Adrenal gland (tissue), 12 donors: ENCODE measurements around the gene HDAC4. TPM values are rescaled to one million over a fixed set of nuclear protein-coding genes. Genes with fewer than 3 reads are reported as not detected.

ENCODE experiments used
- DNase-seq, 7 donors: peaks; one replicate each; pipeline ENCODE4 v3.0.0-alpha.2; 2019 to 2020
- H3K27ac ChIP-seq, 5 donors: fragments of 200-600 bp; sonication (generic) in 4 of 5; 1 replicate in 3 of 5; 2 replicates in 2 of 5; pipeline versions ENCODE4 v1.5.1 to v1.8.0; 2016 to 2020; ENCODE audit warnings: mild to moderate bottlenecking in 1 of 5
- H3K27me3 ChIP-seq: fragments of 200-600 bp; 2 replicates; pipeline ENCODE4 v1.8.0; 2021
- H3K36me3 ChIP-seq, 2 donors: fragments of 200-600 bp; replicated peaks in 1 of 2; 1 replicate in 1 of 2; 2 replicates in 1 of 2; pipeline versions ENCODE4 v1.5.1 to v1.8.0; 2018 to 2022
- H3K4me1 ChIP-seq, 2 donors: fragments of 200-600 bp; replicated peaks in 1 of 2; 1 replicate in 1 of 2; 2 replicates in 1 of 2; pipeline versions ENCODE4 v1.5.1 to v1.8.0; 2018 to 2021
- H3K4me3 ChIP-seq, 4 donors: fragments of 200-600 bp; sonication (generic) in 3 of 4; one replicate each; pipeline ENCODE4 v1.5.1; 2016 to 2018
- H3K9me3 ChIP-seq, 3 donors: fragments of 200-600 bp; sonication (generic) in 1 of 3; replicated peaks in 1 of 3; 1 replicate in 2 of 3; 2 replicates in 1 of 3; pipeline versions ENCODE4 v1.5.1 to v1.8.0; 2016 to 2021
- CTCF ChIP-seq, 6 experiments: fragments of 450-650 bp in 4 of 6; fragments of 200-600 bp in 2 of 6; sonication (generic) in 1 of 6; IDR thresholded peaks; 1 replicate in 5 of 6; 2 replicates in 1 of 6; pipeline versions ENCODE4 v1.5.1 to v1.8.0; 2016 to 2021; ENCODE audit warnings: antibody characterized with exemption in 6 of 6, mild to moderate bottlenecking in 2 of 6, moderate library complexity in 1 of 6
- POLR2A ChIP-seq, 2 donors: fragments of 450-650 bp; IDR thresholded peaks; one replicate each; pipeline ENCODE4 v1.6.1; 2017; ENCODE audit warnings: antibody characterized with exemption in 2 of 2, mild to moderate bottlenecking in 2 of 2, moderate library complexity in 1 of 2
- WGBS, 4 donors: extraction: QIAGEN DNeasy Blood & Tissue Kit in 2 of 4; methylation state at CpG; one replicate each; pipeline versions ENCODE4 v1.1.5 to v1.1.7; 2013 to 2017; 5-methylcytosine and 5-hydroxymethylcytosine counted together
- intact Hi-C, 2 donors: fragments of 100-400 bp; cut with DNase I; formaldehyde crosslinking; loops; one replicate each; pipeline versions ENCODE4 v1.14.1 to v1.15.0; 2022 to 2023
- polyA plus RNA-seq, 3 donors: library from polyadenylated mRNA; stranded (reverse); fragments of 200-250 nt in 2 of 3; fragments of 350-450 nt in 1 of 3; fragmentation: Illumina TruSeq in 1 of 3; extraction: RNeasy Lipid Tissue Mini Kit (QIAGEN cat#74804) in 1 of 3; gene quantifications; one replicate each; pipeline ENCODE4 v1.2.3, GENCODE V29; 2013 to 2014
- total RNA-seq, 9 donors: library from RNA; depleted of rRNA in 4 of 9; stranded (reverse); fragments of >200 nt in 4 of 9; fragments of 120-200 nt in 1 of 9; fragmentation: NEBNext Ultra II Directional in 1 of 9; extraction: Animal tissue kit (Norgen Biotek cat#: 25700) in 1 of 9; gene quantifications; one replicate each; pipeline versions ENCODE4 v1.1.0 to v1.2.4, GENCODE V29; 2013 to 2023
- donor health status: healthy with polysubstance abuse.
- donor health status: Bipolar disorder and iron deficiency.
- donor health status: DM: yes; HTN: yes; CAD: no.
- donor health status: DM: no; HTN: no; CAD: no.
- donor health status: DM: no; HTN: no; CAD: no.
- donor health status: DM: yes; HTN: yes; CAD: no.

The HDAC4 gene
- total and polyA plus RNA-seq, 12 donors, result 8.3 to 88.9 (median 28.7) TPM

- intact Hi-C loops, result loop anchor here in 1 of 2 donors (10.0 kb wide), 1 partner anchor 87 kb away; no protein-coding TSS in a partner anchor
- no peaks in the 10 kb centered on the region for H3K27me3 ChIP-seq
- WGBS, 4 donors, result 70 to 79% (median 75%) methylated on average over 13 to 16 of the region's 16 CpGs
- peaks cover 21 to 81% of the 10 kb centered on the region in 2 donors for H3K4me1 ChIP-seq
- TF ChIP-seq POLR2A (IDR thresholded peaks at IDR 0.05) (no peak), CTCF (IDR thresholded peaks at IDR 0.05) (no peak)
- H3K36me3 ChIP-seq, result no peaks in the 10 kb centered on the region
- H3K27ac ChIP-seq, result peak overlapping the region in 3 of 5 donors; percentile 68 to 86 (median 86)
- peak in 6 of 7 donors; percentile 11 to 51 (median 20) for DNase-seq
- H3K9me3 ChIP-seq, result no peaks in the 10 kb centered on the region
- peak overlapping the region in 1 of 4 donors; percentile 37 for H3K4me3 ChIP-seq
These were observed 92.8 kb downstream of the HDAC4 start for GRCh38 chr2:239307921-239308613.

GRCh38 chr2:239307221-239307569 is 93.6 kb downstream of the HDAC4 start:
- intact Hi-C loops, result loop anchor here in 1 of 2 donors (10.0 kb wide), 1 partner anchor 88 kb away; no protein-coding TSS in a partner anchor
- H3K27me3 ChIP-seq, result no peaks in the 10 kb centered on the region
- peak in 2 of 7 donors; percentile 12 to 45 for DNase-seq
- WGBS, 4 donors, result 93 to 96% (median 95%) methylated on average over 7 to 8 of the region's 8 CpGs
- no peaks in the 10 kb centered on the region for H3K36me3 ChIP-seq
- H3K9me3 ChIP-seq, result no peaks in the 10 kb centered on the region
- TF ChIP-seq CTCF (IDR thresholded peaks at IDR 0.05), result no peak
- H3K4me3 ChIP-seq, result no peak overlapping the region
- H3K27ac ChIP-seq, result peak overlapping the region in 1 of 5 donors; percentile 86
- H3K4me1 ChIP-seq, result peaks cover 28 to 90% of the 10 kb centered on the region in 2 donors

GRCh38 chr2:239306274-239307220 is 94.3 kb downstream of the HDAC4 start:
- Histone ChIP-seq H3K4me3 (no peak overlapping the region), H3K4me1 (peaks cover 35 to 91% of the 10 kb centered on the region in 2 donors), H3K27ac (peak overlapping the region in 1 of 5 donors; percentile 86), H3K36me3 (no peaks in the 10 kb centered on the region), H3K27me3 (no peaks in the 10 kb centered on the region), H3K9me3 (no peaks in the 10 kb centered on the region)
- DNase-seq, result peak in 4 of 7 donors; percentile 5 to 57 (median 14)
- WGBS, 4 donors, result 76 to 88% (median 86%) methylated on average over 8 to 25 of the region's 25 CpGs
- intact Hi-C loops, result loop anchor here in 1 of 2 donors (10.0 kb wide), 1 partner anchor 88 kb away; no protein-coding TSS in a partner anchor
- TF ChIP-seq POLR2A (IDR thresholded peaks at IDR 0.05) (no peak), CTCF (IDR thresholded peaks at IDR 0.05) (no peak)

GRCh38 chr2:239305771-239306170 is 95.0 kb downstream of the HDAC4 start:
- DNase-seq, result peak in 3 of 7 donors; percentile 10 to 54 (median 16)
- TF ChIP-seq CTCF (IDR thresholded peaks at IDR 0.05) (no peak), POLR2A (IDR thresholded peaks at IDR 0.05) (no peak)
- Histone ChIP-seq H3K27me3 (no peaks in the 10 kb centered on the region), H3K27ac (no peak overlapping the region), H3K4me1 (peaks cover 35 to 91% of the 10 kb centered on the region in 2 donors), H3K36me3 (no peaks in the 10 kb centered on the region), H3K9me3 (no peaks in the 10 kb centered on the region), H3K4me3 (no peak overlapping the region)
- WGBS, 4 donors, result 70 to 81% (median 76%) methylated on average over 10 to 12 of the region's 12 CpGs
- intact Hi-C loops, result loop anchor here in 1 of 2 donors (10.0 kb wide), 1 partner anchor 89 kb away; no protein-coding TSS in a partner anchor
